NCI-H1930 (cell line): Measurements from ENCODE around the gene CPA2.

Experiments
- DNase-seq, 2 experiments: peaks; one replicate each; lab custom pipeline; 2025; lab: John Stamatoyannopoulos, UW

CPA2 gene

GRCh38 chr7:130281260-130281659 is 14.6 kb downstream of the CPA2 start:
- no peak for DNase-seq

- DNase-seq = no peak
Measured at GRCh38 chr7:130286881-130287280, 20.2 kb downstream of the CPA2 start.

GRCh38 chr7:130288168-130288567 is 21.5 kb downstream of the CPA2 start:
- no peak for DNase-seq

GRCh38 chr7:130288829-130289228 is 22.2 kb downstream of the CPA2 start:
- DNase-seq = no peak

- no peak for DNase-seq
Measured at GRCh38 chr7:130289478-130289877, 22.8 kb downstream of the CPA2 start.

- DNase-seq = no peak
Measured at GRCh38 chr7:130290745-130291144, 24.1 kb downstream of the CPA2 start.

- DNase-seq = no peak
Measured at GRCh38 chr7:130292682-130293257, 26.1 kb downstream of the CPA2 start, which contains the start of gene CPA4. TSS of gene CPA4 (plus strand) at chr7:130293161. CDS start at chr7:130293181, 20 bp downstream.

GRCh38 chr7:130293521-130293920 is 26.9 kb downstream of the CPA2 start:
- DNase-seq = no peak

- DNase-seq = no peak
Measured at GRCh38 chr7:130294314-130294713, 27.7 kb downstream of the CPA2 start.

- no peak for DNase-seq
Measured at GRCh38 chr7:130296221-130296951, 29.7 kb downstream of the CPA2 start.

GRCh38 chr7:130297628-130298543 is 31.2 kb downstream of the CPA2 start:
- peak; percentile 12 to 35 for DNase-seq

GRCh38 chr7:130298544-130299326 is 32.1 kb downstream of the CPA2 start:
- DNase-seq = no peak

GRCh38 chr7:130299866-130300265 is 33.2 kb downstream of the CPA2 start:
- no peak for DNase-seq

GRCh38 chr7:130301501-130302020 is 34.9 kb downstream of the CPA2 start:
- no peak for DNase-seq

GRCh38 chr7:130302649-130303048 is 36.0 kb downstream of the CPA2 start:
- DNase-seq = no peak

- DNase-seq = no peak
Measured at GRCh38 chr7:130303127-130303526, 36.5 kb downstream of the CPA2 start.

GRCh38 chr7:130303551-130303950 is 36.9 kb downstream of the CPA2 start:
- DNase-seq = no peak

- DNase-seq = no peak
Measured at GRCh38 chr7:130303982-130304381, 37.3 kb downstream of the CPA2 start.

GRCh38 chr7:130304878-130305277 is 38.2 kb downstream of the CPA2 start:
- no peak for DNase-seq

- DNase-seq = peak in 1 of 2 experiments; percentile 45
Measured at GRCh38 chr7:130305433-130306042, 38.9 kb downstream of the CPA2 start.

- DNase-seq = no peak
Measured at GRCh38 chr7:130309986-130310385, 43.3 kb downstream of the CPA2 start.
